ENCODE data around the gene PHF2. TPM values are rescaled to one million over a fixed set of nuclear protein-coding genes. Genes with fewer than 3 reads are reported as not detected.

The PHF2 gene
- total RNA-seq, 1 experiment from 2014 or later = 11.6 TPM

GRCh38 chr9:93633492-93634221 lies 57.3 kb downstream of the PHF2 start:
- Mint-ChIP-seq H3K4me1 (no peaks in the 10 kb centered on the region), H3K4me3 (no peak overlapping the region), H3K36me3 (peaks cover 26% of the 10 kb centered on the region), H3K9me3 (peaks cover 15% of the 10 kb centered on the region), H3K27me3 (ENCODE audit: low read depth) (no peaks in the 10 kb centered on the region; the same call in 1 of the 2 replicates), H3K27ac (no peak overlapping the region; the same call in 1 of the 2 replicates)
- ChIA-PET CTCF (interaction anchor here (1.0 kb wide), 1 partner anchor 41 kb away, joined by 5 read pairs; no protein-coding TSS in a partner anchor), POLR2A (interaction anchor here (0.6 kb wide), 1 partner anchor 241 kb away, joined by 5 read pairs; no protein-coding TSS in a partner anchor)
- ATAC-seq (no peak), DNase-seq (ENCODE audit: low spot score) (no peak)
- TF ChIP-seq ATF6 (CRISPR knock-in tag; IDR thresholded peaks at IDR 0.05) = no peak
- TF ChIP-seq, protein P1, sequence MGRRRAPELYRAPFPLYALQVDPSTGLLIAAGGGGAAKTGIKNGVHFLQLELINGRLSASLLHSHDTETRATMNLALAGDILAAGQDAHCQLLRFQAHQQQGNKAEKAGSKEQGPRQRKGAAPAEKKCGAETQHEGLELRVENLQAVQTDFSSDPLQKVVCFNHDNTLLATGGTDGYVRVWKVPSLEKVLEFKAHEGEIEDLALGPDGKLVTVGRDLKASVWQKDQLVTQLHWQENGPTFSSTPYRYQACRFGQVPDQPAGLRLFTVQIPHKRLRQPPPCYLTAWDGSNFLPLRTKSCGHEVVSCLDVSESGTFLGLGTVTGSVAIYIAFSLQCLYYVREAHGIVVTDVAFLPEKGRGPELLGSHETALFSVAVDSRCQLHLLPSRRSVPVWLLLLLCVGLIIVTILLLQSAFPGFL (CRISPR knock-in tag; IDR thresholded peaks at IDR 0.05; ENCODE audit: borderline replicate concordance) = no peak
- TF ChIP-seq TEAD1 (CRISPR knock-in tag; IDR thresholded peaks at IDR 0.05) = no peak
- no peak for TF ChIP-seq JUN (CRISPR knock-in tag; IDR thresholded peaks at IDR 0.05)
- no peak for TF ChIP-seq NR1H2 (CRISPR knock-in tag; IDR thresholded peaks at IDR 0.05)
- no peak for TF ChIP-seq GTF2I (CRISPR knock-in tag; conservative IDR thresholded peaks at IDR 0.05)
- no peak for TF ChIP-seq NFE2L1 (CRISPR knock-in tag; IDR thresholded peaks at IDR 0.05)
- no peak for TF ChIP-seq SP1 (CRISPR knock-in tag; conservative IDR thresholded peaks at IDR 0.05)
- TF ChIP-seq ZNF138 (CRISPR knock-in tag; conservative IDR thresholded peaks at IDR 0.05) = no peak
- TF ChIP-seq SMAD3 (CRISPR knock-in tag; IDR thresholded peaks at IDR 0.05; ENCODE audit: borderline replicate concordance) = no peak
- TF ChIP-seq CREB1 (CRISPR knock-in tag; IDR thresholded peaks at IDR 0.05) = no peak
- TF ChIP-seq CREM (CRISPR knock-in tag; IDR thresholded peaks at IDR 0.05) = no peak
- no peak for TF ChIP-seq TCF7 (CRISPR knock-in tag; IDR thresholded peaks at IDR 0.05; ENCODE audit: low read depth)
- TF ChIP-seq FOXP1 (CRISPR knock-in tag; IDR thresholded peaks at IDR 0.05; ENCODE audit: borderline replicate concordance) = no peak

DNA sequence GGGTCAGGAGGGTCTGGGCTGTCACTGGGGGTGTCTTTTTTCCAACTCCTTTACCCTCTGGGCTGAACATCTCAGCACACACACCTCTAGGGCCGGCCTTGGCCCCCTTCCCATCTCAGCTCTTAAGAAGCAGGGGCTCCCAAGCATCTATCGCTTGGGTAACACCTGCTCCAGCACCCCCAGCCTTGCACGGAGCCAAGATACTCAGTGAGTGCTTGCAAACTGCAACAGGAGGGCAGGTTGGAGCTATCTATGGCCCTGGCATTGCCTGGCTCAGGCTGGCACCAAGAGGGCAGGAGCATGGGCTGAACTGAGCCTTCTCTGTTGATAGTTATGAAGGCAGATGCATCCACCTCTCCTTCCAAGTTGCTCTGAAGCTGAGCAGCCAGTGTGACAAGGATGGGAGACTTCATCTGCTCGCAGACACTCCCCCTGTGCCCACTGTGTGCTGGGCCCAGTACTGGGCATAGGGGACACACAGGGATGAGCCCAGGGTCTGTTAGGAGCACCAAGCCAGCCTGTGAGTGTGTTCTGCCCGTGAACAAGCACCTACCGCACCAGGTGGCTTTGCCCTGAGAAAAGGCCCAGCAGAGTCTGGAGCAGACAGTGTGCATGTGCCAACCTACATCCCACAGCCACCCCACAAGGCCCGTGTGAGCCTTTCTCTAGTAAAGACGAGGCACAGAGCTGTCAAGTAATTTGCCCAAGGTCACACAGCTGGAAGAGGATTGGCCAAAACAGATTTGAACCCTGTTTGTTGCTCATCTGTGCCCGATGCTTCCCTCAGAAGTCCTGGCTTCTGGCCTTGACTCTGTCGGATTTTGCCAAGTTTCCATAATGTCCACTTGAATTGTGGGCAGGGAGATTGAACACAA lies 58.2 kb downstream of the PHF2 start:
- Mint-ChIP-seq H3K27ac (no peak overlapping the region), H3K9me3 (peaks cover 15% of the 10 kb centered on the region), H3K36me3 (peaks cover 29% of the 10 kb centered on the region), H3K4me1 (no peaks in the 10 kb centered on the region), H3K4me3 (no peak overlapping the region), H3K27me3 (ENCODE audit: low read depth) (no peaks in the 10 kb centered on the region; the same call in 1 of the 2 replicates)
- TF ChIP-seq, protein P2, sequence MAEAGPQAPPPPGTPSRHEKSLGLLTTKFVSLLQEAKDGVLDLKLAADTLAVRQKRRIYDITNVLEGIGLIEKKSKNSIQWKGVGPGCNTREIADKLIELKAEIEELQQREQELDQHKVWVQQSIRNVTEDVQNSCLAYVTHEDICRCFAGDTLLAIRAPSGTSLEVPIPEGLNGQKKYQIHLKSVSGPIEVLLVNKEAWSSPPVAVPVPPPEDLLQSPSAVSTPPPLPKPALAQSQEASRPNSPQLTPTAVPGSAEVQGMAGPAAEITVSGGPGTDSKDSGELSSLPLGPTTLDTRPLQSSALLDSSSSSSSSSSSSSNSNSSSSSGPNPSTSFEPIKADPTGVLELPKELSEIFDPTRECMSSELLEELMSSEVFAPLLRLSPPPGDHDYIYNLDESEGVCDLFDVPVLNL (CRISPR knock-in tag; IDR thresholded peaks at IDR 0.05; ENCODE audit: borderline replicate concordance, low read depth) = no peak
- TF ChIP-seq, protein P3, sequence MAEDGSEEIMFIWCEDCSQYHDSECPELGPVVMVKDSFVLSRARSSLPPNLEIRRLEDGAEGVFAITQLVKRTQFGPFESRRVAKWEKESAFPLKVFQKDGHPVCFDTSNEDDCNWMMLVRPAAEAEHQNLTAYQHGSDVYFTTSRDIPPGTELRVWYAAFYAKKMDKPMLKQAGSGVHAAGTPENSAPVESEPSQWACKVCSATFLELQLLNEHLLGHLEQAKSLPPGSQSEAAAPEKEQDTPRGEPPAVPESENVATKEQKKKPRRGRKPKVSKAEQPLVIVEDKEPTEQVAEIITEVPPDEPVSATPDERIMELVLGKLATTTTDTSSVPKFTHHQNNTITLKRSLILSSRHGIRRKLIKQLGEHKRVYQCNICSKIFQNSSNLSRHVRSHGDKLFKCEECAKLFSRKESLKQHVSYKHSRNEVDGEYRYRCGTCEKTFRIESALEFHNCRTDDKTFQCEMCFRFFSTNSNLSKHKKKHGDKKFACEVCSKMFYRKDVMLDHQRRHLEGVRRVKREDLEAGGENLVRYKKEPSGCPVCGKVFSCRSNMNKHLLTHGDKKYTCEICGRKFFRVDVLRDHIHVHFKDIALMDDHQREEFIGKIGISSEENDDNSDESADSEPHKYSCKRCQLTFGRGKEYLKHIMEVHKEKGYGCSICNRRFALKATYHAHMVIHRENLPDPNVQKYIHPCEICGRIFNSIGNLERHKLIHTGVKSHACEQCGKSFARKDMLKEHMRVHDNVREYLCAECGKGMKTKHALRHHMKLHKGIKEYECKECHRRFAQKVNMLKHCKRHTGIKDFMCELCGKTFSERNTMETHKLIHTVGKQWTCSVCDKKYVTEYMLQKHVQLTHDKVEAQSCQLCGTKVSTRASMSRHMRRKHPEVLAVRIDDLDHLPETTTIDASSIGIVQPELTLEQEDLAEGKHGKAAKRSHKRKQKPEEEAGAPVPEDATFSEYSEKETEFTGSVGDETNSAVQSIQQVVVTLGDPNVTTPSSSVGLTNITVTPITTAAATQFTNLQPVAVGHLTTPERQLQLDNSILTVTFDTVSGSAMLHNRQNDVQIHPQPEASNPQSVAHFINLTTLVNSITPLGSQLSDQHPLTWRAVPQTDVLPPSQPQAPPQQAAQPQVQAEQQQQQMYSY (CRISPR knock-in tag; IDR thresholded peaks at IDR 0.05) = no peak
- TF ChIP-seq GRHL2 (CRISPR knock-in tag; IDR thresholded peaks at IDR 0.05; ENCODE audit: insufficient replicate concordance, severe bottlenecking) = no peak
- TF ChIP-seq SP1 (CRISPR knock-in tag; conservative IDR thresholded peaks at IDR 0.05) = no peak
- POLR2A ChIA-PET = no interaction called here
- CTCF ChIA-PET = no interaction called here
- ATAC-seq = no peak
- DNase-seq (ENCODE audit: low spot score) = no peak
